ENCODE results near the gene TP63. TPM values are rescaled to one million over a fixed set of nuclear protein-coding genes. Genes with fewer than 3 reads are reported as not detected.

TP63 gene
- total RNA-seq, 4 donors from 2014 or later = not detected

GRCh38 chr3:189721873-189722665 lies 90.9 kb downstream of the TP63 start:
- Histone ChIP-seq H3K27ac (no peak overlapping the region), H3K4me1 (no peaks in the 10 kb centered on the region), H3K4me3 (no peak overlapping the region), H3K27me3 (no peaks in the 10 kb centered on the region), H3K9me3 (no peaks in the 10 kb centered on the region), H3K36me3 (no peaks in the 10 kb centered on the region)
- intact Hi-C loops (cut with DNase I; ENCODE audit: low total_unique reads) = no loop called here
- 85 to 86% methylated on average over 2 to 7 of the region's 8 CpGs for WGBS, 2 donors (ENCODE audit: low coverage in 1 of 2)
- in situ Hi-C loops (cut with MboI; ENCODE audit: low pct_ligation_motif_present in 1 of 4, low pct_unique_long_range_greater_than_20kb in 1 of 4, low sequenced_read_pairs in 3 of 4) = no loop called here
- TF ChIP-seq POLR2AphosphoS5 (IDR thresholded peaks at IDR 0.05) (no peak), CTCF (IDR thresholded peaks at IDR 0.05) (no peak), EP300 (IDR thresholded peaks at IDR 0.05; ENCODE audit: low read depth) (no peak), POLR2A (IDR thresholded peaks at IDR 0.05) (no peak)
- no peak for DNase-seq

GRCh38 chr3:189724356-189724755 lies 93.2 kb downstream of the TP63 start:
- in situ Hi-C loops (cut with MboI; ENCODE audit: low pct_ligation_motif_present in 1 of 4, low pct_unique_long_range_greater_than_20kb in 1 of 4, low sequenced_read_pairs in 3 of 4) = no loop called here
- Histone ChIP-seq H3K36me3 (no peaks in the 10 kb centered on the region), H3K27ac (no peak overlapping the region), H3K9me3 (no peaks in the 10 kb centered on the region), H3K27me3 (no peaks in the 10 kb centered on the region), H3K4me3 (no peak overlapping the region), H3K4me1 (no peaks in the 10 kb centered on the region)
- DNase-seq = no peak
- intact Hi-C loops (cut with DNase I; ENCODE audit: low total_unique reads) = no loop called here
- no peak for TF ChIP-seq POLR2AphosphoS5 (IDR thresholded peaks at IDR 0.05)
- no peak for TF ChIP-seq EP300 (IDR thresholded peaks at IDR 0.05; ENCODE audit: low read depth)
- no peak for TF ChIP-seq CTCF (IDR thresholded peaks at IDR 0.05)
- no peak for TF ChIP-seq POLR2A (IDR thresholded peaks at IDR 0.05)
- WGBS, 2 donors (ENCODE audit: low coverage in 1 of 2) = 80 to 84% methylated on average over 4 of the region's 4 CpGs

- Histone ChIP-seq H3K27me3 (no peaks in the 10 kb centered on the region), H3K9me3 (no peaks in the 10 kb centered on the region), H3K36me3 (no peaks in the 10 kb centered on the region), H3K4me1 (no peaks in the 10 kb centered on the region), H3K4me3 (no peak overlapping the region), H3K27ac (no peak overlapping the region)
- TF ChIP-seq CTCF (IDR thresholded peaks at IDR 0.05) = no peak
- no peak for TF ChIP-seq POLR2AphosphoS5 (IDR thresholded peaks at IDR 0.05)
- TF ChIP-seq EP300 (IDR thresholded peaks at IDR 0.05; ENCODE audit: low read depth) = no peak
- TF ChIP-seq POLR2A (IDR thresholded peaks at IDR 0.05) = no peak
- WGBS, 2 donors (ENCODE audit: low coverage in 1 of 2) = 69 to 90% methylated on average over 2 of the region's 2 CpGs
- DNase-seq = no peak
- in situ Hi-C loops (cut with MboI; ENCODE audit: low pct_ligation_motif_present in 1 of 4, low pct_unique_long_range_greater_than_20kb in 1 of 4, low sequenced_read_pairs in 3 of 4) = no loop called here
- intact Hi-C loops (cut with DNase I; ENCODE audit: low total_unique reads) = no loop called here
Measured at GRCh38 chr3:189726277-189726676, 95.1 kb downstream of the TP63 start.

GRCh38 chr3:189727158-189727557 lies 96.0 kb downstream of the TP63 start:
- Histone ChIP-seq H3K27me3 (no peaks in the 10 kb centered on the region), H3K4me1 (no peaks in the 10 kb centered on the region), H3K9me3 (no peaks in the 10 kb centered on the region), H3K36me3 (no peaks in the 10 kb centered on the region), H3K4me3 (no peak overlapping the region), H3K27ac (no peak overlapping the region)
- in situ Hi-C loops (cut with MboI; ENCODE audit: low pct_ligation_motif_present in 1 of 4, low pct_unique_long_range_greater_than_20kb in 1 of 4, low sequenced_read_pairs in 3 of 4) (no loop called here), intact Hi-C loops (cut with DNase I; ENCODE audit: low total_unique reads) (no loop called here)
- WGBS, 2 donors (ENCODE audit: low coverage in 1 of 2) = 89 to 97% methylated on average over 1 of the region's 1 CpG
- TF ChIP-seq CTCF (IDR thresholded peaks at IDR 0.05) (no peak), POLR2AphosphoS5 (IDR thresholded peaks at IDR 0.05) (no peak), POLR2A (IDR thresholded peaks at IDR 0.05) (no peak), EP300 (IDR thresholded peaks at IDR 0.05; ENCODE audit: low read depth) (no peak)
- no peak for DNase-seq
